Activated T-cell treated with anti-CD3 and anti-CD28 coated beads, Interleukin-2, amount 50 U/mL, for 1 hour (primary cell): ENCODE results near the gene GMPPB.
"Not testable (repeated sequence)": the region's sequence is repeated elsewhere in the genome, so short reads cannot be mapped to it uniquely, and the experiment has no call there.

Source experiments
- DNase-seq: peaks from one replicate; pipeline ENCODE4 v3.0.0-alpha.2; 2020

Gene GMPPB

GRCh38 chr3:49689046-49689907, 34.5 kb downstream of the GMPPB start, which contains the start of the genes MST1 and RNF123:
MST1 (minus strand) TSS chr3:49689474; CDS start chr3:49688691, 783 bp downstream.
RNF123 (plus strand) TSS chr3:49689557; CDS start chr3:49691166, 1,609 bp downstream.
- DNase-seq = peak; percentile 95

GRCh38 chr3:49688338-49689045, 35.3 kb downstream of the GMPPB start:
- not testable (repeated sequence) for DNase-seq

- DNase-seq = not testable (repeated sequence)
Observed at GRCh38 chr3:49687424-49687795, 36.3 kb downstream of the GMPPB start.

- peak; percentile 53 for DNase-seq
Observed at GRCh38 chr3:49686769-49687423, 36.9 kb downstream of the GMPPB start.

GRCh38 chr3:49686346-49686745, 37.4 kb downstream of the GMPPB start:
- peak; percentile 49 for DNase-seq

- DNase-seq = not testable (repeated sequence)
Observed at GRCh38 chr3:49685846-49686245, 37.9 kb downstream of the GMPPB start.

- DNase-seq = not testable (repeated sequence)
Observed at GRCh38 chr3:49685103-49685502, 38.6 kb downstream of the GMPPB start.

GRCh38 chr3:49684453-49684852, 39.3 kb downstream of the GMPPB start:
- DNase-seq = not testable (repeated sequence)

- no peak for DNase-seq
Observed at GRCh38 chr3:49683162-49683561, 40.6 kb downstream of the GMPPB start.

GRCh38 chr3:49681543-49681942, 42.2 kb downstream of the GMPPB start:
- DNase-seq = no peak

GRCh38 chr3:49681232-49681522, 42.6 kb downstream of the GMPPB start:
- no peak for DNase-seq

GRCh38 chr3:49680493-49681231, 43.1 kb downstream of the GMPPB start:
- no peak for DNase-seq

GRCh38 chr3:49675912-49676311, 47.8 kb downstream of the GMPPB start:
- no peak for DNase-seq

GRCh38 chr3:49674497-49674983, 49.2 kb downstream of the GMPPB start:
- DNase-seq = no peak

- DNase-seq = peak; percentile 97
Observed at GRCh38 chr3:49673715-49674496, 49.8 kb downstream of the GMPPB start, which contains the start of gene APEH. APEH (plus strand) TSS chr3:49674351; CDS start chr3:49674402, 51 bp downstream.

GRCh38 chr3:49673121-49673714, 50.5 kb downstream of the GMPPB start:
- DNase-seq = no peak

- peak; percentile 78 for DNase-seq
Observed at GRCh38 chr3:49671291-49672288, 52.2 kb downstream of the GMPPB start.

GRCh38 chr3:49670940-49671290, 52.8 kb downstream of the GMPPB start:
- no peak for DNase-seq
